ENCODE results near the gene ASGR1.
"Not testable (repeated sequence)": the region's sequence is repeated elsewhere in the genome, so short reads cannot be mapped to it uniquely, and the experiment has no call there.

The ASGR1 gene

DNA sequence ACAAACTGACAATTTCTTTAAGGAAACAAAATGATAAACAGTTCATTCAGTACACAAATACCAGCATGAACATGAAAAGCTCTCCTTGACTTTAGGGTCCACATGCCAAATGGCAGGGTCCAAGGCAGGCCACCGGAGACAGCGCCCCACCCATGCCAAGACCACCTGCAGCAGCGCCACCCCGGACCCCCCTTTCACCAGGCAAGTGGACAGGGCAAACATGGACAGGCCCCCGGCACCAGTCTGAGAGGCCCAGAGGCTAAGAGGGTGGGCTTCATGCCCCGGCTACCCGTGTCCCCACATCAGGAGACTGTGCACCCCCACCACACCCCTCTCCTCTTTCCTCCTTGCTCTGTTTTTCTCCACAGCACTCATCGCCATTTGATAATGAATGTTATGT, 49.9 kb downstream of the ASGR1 start (continued):
- TF ChIP-seq ZBTB7A (tag by site-specific recombination; IDR thresholded peaks at IDR 0.05; ENCODE audit: low read depth) (no peak), ZFP41 (tag by site-specific recombination; IDR thresholded peaks at IDR 0.05; ENCODE audit: borderline replicate concordance) (no peak)
- TF ChIP-seq, protein P1, sequence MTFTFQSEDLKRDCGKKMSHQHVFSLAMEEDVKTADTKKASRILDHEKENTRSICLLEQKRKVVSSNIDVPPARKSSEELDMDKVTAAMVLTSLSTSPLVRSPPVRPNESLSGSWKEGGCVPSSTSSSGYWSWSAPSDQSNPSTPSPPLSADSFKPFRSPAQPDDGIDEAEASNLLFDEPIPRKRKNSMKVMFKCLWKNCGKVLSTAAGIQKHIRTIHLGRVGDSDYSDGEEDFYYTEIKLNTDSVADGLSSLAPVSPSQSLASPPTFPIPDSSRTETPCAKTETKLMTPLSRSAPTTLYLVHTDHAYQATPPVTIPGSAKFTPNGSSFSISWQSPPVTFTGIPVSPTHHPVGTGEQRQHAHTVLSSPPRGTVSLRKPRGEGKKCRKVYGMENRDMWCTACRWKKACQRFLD (tag by site-specific recombination; IDR thresholded peaks at IDR 0.05) = no peak

DNA sequence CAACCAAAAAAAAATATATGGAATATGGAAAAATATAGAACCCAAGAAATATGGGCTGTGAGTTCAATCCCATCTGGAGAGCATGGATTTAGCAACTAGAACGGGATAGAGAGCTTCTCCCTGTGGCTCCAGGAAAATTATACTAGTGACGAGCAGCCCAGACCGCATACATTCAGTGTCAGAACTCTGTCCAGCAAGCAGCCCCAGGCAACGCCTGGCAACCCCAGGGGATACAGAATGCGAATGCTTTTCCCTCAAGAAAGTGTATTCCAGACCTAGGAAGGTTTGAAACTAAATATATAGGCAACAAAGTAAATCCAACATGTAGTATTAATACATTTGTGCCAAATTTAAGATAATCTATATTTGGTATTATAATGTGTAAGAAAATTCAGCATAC, 51.0 kb downstream of the ASGR1 start:
- no peaks in the 10 kb centered on the region for H3K4me1 ChIP-seq (ENCODE audit: control insufficient read depth, insufficient read depth, low read length)
- H3K9me3 ChIP-seq (ENCODE audit: control insufficient read depth, insufficient read depth, low read depth, low read length) = no peaks in the 10 kb centered on the region
- H3K27ac ChIP-seq (ENCODE audit: extremely low read depth, low read depth, low read length) = no peak overlapping the region
- TF ChIP-seq HOXD13 (CRISPR knock-in tag; IDR thresholded peaks at IDR 0.05; ENCODE audit: borderline replicate concordance) = no peak
- TF ChIP-seq, protein P2, sequence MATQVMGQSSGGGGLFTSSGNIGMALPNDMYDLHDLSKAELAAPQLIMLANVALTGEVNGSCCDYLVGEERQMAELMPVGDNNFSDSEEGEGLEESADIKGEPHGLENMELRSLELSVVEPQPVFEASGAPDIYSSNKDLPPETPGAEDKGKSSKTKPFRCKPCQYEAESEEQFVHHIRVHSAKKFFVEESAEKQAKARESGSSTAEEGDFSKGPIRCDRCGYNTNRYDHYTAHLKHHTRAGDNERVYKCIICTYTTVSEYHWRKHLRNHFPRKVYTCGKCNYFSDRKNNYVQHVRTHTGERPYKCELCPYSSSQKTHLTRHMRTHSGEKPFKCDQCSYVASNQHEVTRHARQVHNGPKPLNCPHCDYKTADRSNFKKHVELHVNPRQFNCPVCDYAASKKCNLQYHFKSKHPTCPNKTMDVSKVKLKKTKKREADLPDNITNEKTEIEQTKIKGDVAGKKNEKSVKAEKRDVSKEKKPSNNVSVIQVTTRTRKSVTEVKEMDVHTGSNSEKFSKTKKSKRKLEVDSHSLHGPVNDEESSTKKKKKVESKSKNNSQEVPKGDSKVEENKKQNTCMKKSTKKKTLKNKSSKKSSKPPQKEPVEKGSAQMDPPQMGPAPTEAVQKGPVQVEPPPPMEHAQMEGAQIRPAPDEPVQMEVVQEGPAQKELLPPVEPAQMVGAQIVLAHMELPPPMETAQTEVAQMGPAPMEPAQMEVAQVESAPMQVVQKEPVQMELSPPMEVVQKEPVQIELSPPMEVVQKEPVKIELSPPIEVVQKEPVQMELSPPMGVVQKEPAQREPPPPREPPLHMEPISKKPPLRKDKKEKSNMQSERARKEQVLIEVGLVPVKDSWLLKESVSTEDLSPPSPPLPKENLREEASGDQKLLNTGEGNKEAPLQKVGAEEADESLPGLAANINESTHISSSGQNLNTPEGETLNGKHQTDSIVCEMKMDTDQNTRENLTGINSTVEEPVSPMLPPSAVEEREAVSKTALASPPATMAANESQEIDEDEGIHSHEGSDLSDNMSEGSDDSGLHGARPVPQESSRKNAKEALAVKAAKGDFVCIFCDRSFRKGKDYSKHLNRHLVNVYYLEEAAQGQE (tag by site-specific recombination; IDR thresholded peaks at IDR 0.05) = no peak
- no peak for TF ChIP-seq ZNF670 (tag by site-specific recombination; IDR thresholded peaks at IDR 0.05; ENCODE audit: low read depth)
- TF ChIP-seq, protein P3, sequence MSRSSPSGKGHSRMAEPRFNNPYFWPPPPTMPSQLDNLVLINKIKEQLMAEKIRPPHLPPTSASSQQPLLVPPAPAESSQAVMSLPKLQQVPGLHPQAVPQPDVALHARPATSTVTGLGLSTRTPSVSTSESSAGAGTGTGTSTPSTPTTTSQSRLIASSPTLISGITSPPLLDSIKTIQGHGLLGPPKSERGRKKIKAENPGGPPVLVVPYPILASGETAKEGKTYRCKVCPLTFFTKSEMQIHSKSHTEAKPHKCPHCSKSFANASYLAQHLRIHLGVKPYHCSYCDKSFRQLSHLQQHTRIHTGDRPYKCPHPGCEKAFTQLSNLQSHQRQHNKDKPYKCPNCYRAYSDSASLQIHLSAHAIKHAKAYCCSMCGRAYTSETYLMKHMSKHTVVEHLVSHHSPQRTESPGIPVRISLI (tag by site-specific recombination; IDR thresholded peaks at IDR 0.05) = no peak
- no peak for TF ChIP-seq ZNF549 (tag by site-specific recombination; IDR thresholded peaks at IDR 0.05)
- no peak for TF ChIP-seq MZF1 (tag by site-specific recombination; IDR thresholded peaks at IDR 0.05; ENCODE audit: borderline replicate concordance)
- TF ChIP-seq ZNF157 (tag by site-specific recombination; IDR thresholded peaks at IDR 0.05) = no peak
- no peak for TF ChIP-seq ZNF214 (tag by site-specific recombination; IDR thresholded peaks at IDR 0.05; ENCODE audit: borderline replicate concordance)
- TF ChIP-seq, protein P4, sequence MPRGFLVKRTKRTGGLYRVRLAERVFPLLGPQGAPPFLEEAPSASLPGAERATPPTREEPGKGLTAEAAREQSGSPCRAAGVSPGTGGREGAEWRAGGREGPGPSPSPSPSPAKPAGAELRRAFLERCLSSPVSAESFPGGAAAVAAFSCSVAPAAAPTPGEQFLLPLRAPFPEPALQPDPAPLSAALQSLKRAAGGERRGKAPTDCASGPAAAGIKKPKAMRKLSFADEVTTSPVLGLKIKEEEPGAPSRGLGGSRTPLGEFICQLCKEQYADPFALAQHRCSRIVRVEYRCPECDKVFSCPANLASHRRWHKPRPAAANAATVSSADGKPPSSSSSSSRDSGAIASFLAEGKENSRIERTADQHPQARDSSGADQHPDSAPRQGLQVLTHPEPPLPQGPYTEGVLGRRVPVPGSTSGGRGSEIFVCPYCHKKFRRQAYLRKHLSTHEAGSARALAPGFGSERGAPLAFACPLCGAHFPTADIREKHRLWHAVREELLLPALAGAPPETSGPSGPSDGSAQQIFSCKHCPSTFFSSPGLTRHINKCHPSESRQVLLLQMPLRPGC (tag by site-specific recombination; IDR thresholded peaks at IDR 0.05) = no peak
- no peak for TF ChIP-seq ZNF37A (tag by site-specific recombination; IDR thresholded peaks at IDR 0.05)
- CTCF ChIA-PET = interaction anchor here (1.1 kb wide), 1 partner anchor 202 kb away, joined by 3 read pairs; no protein-coding TSS in a partner anchor
- H3K36me3 ChIP-seq (ENCODE audit: control insufficient read depth in 2 of 2, insufficient read depth in 1 of 2, low read length in 2 of 2) = no peaks in the 10 kb centered on the region
- no peak overlapping the region for H3K4me3 ChIP-seq (ENCODE audit: low read depth, low read length)
- POLR2A ChIA-PET = no interaction called here

DNA sequence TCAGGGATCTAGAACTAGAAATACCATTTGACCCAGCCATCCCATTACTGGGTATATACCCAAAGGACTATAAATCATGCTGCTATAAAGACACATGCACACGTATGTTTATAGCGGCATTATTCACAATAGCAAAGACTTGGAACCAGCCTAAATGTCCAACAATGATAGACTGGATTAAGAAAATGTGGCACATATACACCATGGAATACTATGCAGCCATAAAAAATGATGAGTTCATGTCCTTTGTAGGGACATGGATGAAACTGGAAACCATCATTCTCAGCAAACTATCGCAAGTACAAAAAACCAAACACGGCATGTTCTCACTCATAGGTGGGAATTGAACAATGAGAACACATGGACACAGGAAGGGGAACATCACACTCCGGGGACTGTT, 51.7 kb downstream of the ASGR1 start:
- POLR2A ChIA-PET; H3K9me3 ChIP-seq (ENCODE audit: control insufficient read depth, insufficient read depth, low read depth, low read length); H3K36me3 ChIP-seq (ENCODE audit: control insufficient read depth in 2 of 2, insufficient read depth in 1 of 2, low read length in 2 of 2); H3K27ac ChIP-seq (ENCODE audit: extremely low read depth, low read depth, low read length); CTCF ChIA-PET; H3K4me1 ChIP-seq (ENCODE audit: control insufficient read depth, insufficient read depth, low read length); H3K4me3 ChIP-seq (ENCODE audit: low read depth, low read length): not testable (repeated sequence)
- TF ChIP-seq ZNF146 (tag by site-specific recombination; IDR thresholded peaks at IDR 0.05) = peak; percentile 98

DNA sequence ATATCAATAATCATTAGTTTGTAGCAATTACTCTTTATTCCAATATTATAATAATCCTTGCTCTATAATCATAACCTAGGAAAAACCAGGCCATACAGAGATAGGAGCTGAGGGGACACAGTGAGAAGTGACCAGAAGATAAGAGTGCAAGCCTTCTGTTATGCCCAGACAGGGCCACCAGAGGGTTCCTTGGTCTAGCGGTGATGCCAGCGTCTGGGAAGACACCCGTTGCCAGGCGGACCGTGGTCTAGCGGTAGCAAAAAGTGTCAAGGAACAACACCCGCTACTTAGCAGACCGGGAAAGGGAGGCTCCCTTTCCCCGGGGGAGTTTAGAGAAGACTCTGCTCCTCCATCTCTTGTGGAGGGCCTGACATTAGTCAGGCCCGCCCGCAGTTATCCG, 52.8 kb downstream of the ASGR1 start:
- H3K27ac ChIP-seq (ENCODE audit: extremely low read depth, low read depth, low read length); H3K4me3 ChIP-seq (ENCODE audit: low read depth, low read length); CTCF ChIA-PET; H3K4me1 ChIP-seq (ENCODE audit: control insufficient read depth, insufficient read depth, low read length); H3K36me3 ChIP-seq (ENCODE audit: control insufficient read depth in 2 of 2, insufficient read depth in 1 of 2, low read length in 2 of 2); POLR2A ChIA-PET; H3K9me3 ChIP-seq (ENCODE audit: control insufficient read depth, insufficient read depth, low read depth, low read length): not testable (repeated sequence)

All from HEK293 (cell line).